Measurements from ENCODE around the gene MYO7A.

The MYO7A gene

GRCh38 chr11:77230878-77231605, 103.0 kb downstream of the MYO7A start:
- DNase-seq, result no peak

GRCh38 chr11:77231800-77232199, 103.8 kb downstream of the MYO7A start:
- no peak for DNase-seq

- DNase-seq, result no peak
Measured at GRCh38 chr11:77232242-77232641, 104.2 kb downstream of the MYO7A start.

- DNase-seq, result no peak
Measured at GRCh38 chr11:77233011-77233410, 105.0 kb downstream of the MYO7A start.

GRCh38 chr11:77236901-77237300, 108.9 kb downstream of the MYO7A start:
- no peak for DNase-seq

GRCh38 chr11:77244277-77245027, 116.4 kb downstream of the MYO7A start:
- DNase-seq, result peak in 1 of 2 experiments; percentile 27

- no peak for DNase-seq
Measured at GRCh38 chr11:77249427-77249826, 121.4 kb downstream of the MYO7A start.

GRCh38 chr11:77250881-77251640, 123.0 kb downstream of the MYO7A start:
- no peak for DNase-seq

GRCh38 chr11:77252555-77253270, 124.7 kb downstream of the MYO7A start:
- no peak for DNase-seq

GRCh38 chr11:77253690-77254089, 125.6 kb downstream of the MYO7A start:
- DNase-seq, result no peak

- DNase-seq, result no peak
Measured at GRCh38 chr11:77259641-77260040, 131.6 kb downstream of the MYO7A start.

GRCh38 chr11:77262803-77263202, 134.8 kb downstream of the MYO7A start:
- no peak for DNase-seq
